HG02588 (cell line): ENCODE results near the gene WASF3.

ENCODE experiments used
- ATAC-seq: cut with Tn5 transposase; IDR thresholded peaks from one replicate; pipeline ENCODE4 v1.9.1; 2021; ENCODE audit warnings: mild to moderate bottlenecking, moderate library complexity; ENCODE audit not compliant: unreplicated experiment

Gene WASF3

GRCh38 chr13:26557393-26558073 is at the start of gene WASF3:
WASF3 (plus strand) TSS chr13:26557683; CDS start chr13:26642271, 84,588 bp downstream.
- ATAC-seq: peak; percentile 86

- ATAC-seq: no peak
Measured at GRCh38 chr13:26508885-26509284, 48.6 kb upstream of the WASF3 start.

- ATAC-seq: no peak
Measured at GRCh38 chr13:26509491-26509890, 48.0 kb upstream of the WASF3 start.

- no peak for ATAC-seq
Measured at GRCh38 chr13:26513931-26514330, 43.6 kb upstream of the WASF3 start.

GRCh38 chr13:26515721-26516120 is 41.8 kb upstream of the WASF3 start:
- no peak for ATAC-seq

GRCh38 chr13:26517936-26518335 is 39.5 kb upstream of the WASF3 start:
- ATAC-seq: no peak

GRCh38 chr13:26518451-26518959 is 39.0 kb upstream of the WASF3 start:
- no peak for ATAC-seq

GRCh38 chr13:26522571-26522970 is 34.9 kb upstream of the WASF3 start:
- no peak for ATAC-seq

- ATAC-seq: no peak
Measured at GRCh38 chr13:26523007-26523406, 34.5 kb upstream of the WASF3 start.

- no peak for ATAC-seq
Measured at GRCh38 chr13:26525528-26525927, 32.0 kb upstream of the WASF3 start.

- no peak for ATAC-seq
Measured at GRCh38 chr13:26526702-26527216, 30.7 kb upstream of the WASF3 start.

GRCh38 chr13:26528527-26528926 is 29.0 kb upstream of the WASF3 start:
- ATAC-seq: no peak

GRCh38 chr13:26529441-26529840 is 28.0 kb upstream of the WASF3 start:
- no peak for ATAC-seq

GRCh38 chr13:26531742-26532141 is 25.7 kb upstream of the WASF3 start:
- no peak for ATAC-seq

- ATAC-seq: no peak
Measured at GRCh38 chr13:26534036-26534726, 23.3 kb upstream of the WASF3 start.

- no peak for ATAC-seq
Measured at GRCh38 chr13:26538363-26539317, 18.8 kb upstream of the WASF3 start.

- ATAC-seq: no peak
Measured at GRCh38 chr13:26539738-26540292, 17.7 kb upstream of the WASF3 start.

- no peak for ATAC-seq
Measured at GRCh38 chr13:26540334-26540733, 17.1 kb upstream of the WASF3 start.

GRCh38 chr13:26541041-26541440 is 16.4 kb upstream of the WASF3 start:
- ATAC-seq: no peak

- no peak for ATAC-seq
Measured at GRCh38 chr13:26541678-26542568, 15.6 kb upstream of the WASF3 start.
